Smooth muscle cell (in vitro differentiated cells): Measurements from ENCODE around the gene MRPS15. TPM values are rescaled to one million over a fixed set of nuclear protein-coding genes. Genes with fewer than 3 reads are reported as not detected.

ENCODE experiments used
- DNase-seq: peaks from one replicate; lab custom pipeline; 2025; ENCODE audit not compliant: unreplicated experiment; lab: John Stamatoyannopoulos, UW
- H2AFZ ChIP-seq: fragments of 200-600 bp; sonication (generic); 2 replicates; pipeline ENCODE4 v1.6.0; 2016; ENCODE audit warnings: antibody characterized with exemption, low read depth, mild to moderate bottlenecking
- H3F3A ChIP-seq: fragments of 200-600 bp; sonication (generic); 2 replicates; pipeline ENCODE4 v1.6.0; 2017; ENCODE audit warnings: antibody characterized with exemption, low read depth
- H3K27ac ChIP-seq: fragments of 200-600 bp; sonication (generic); 2 replicates; pipeline ENCODE4 v1.5.1; 2016; ENCODE audit warnings: low read depth, mild to moderate bottlenecking
- H3K27me3 ChIP-seq: fragments of 200-600 bp; sonication (generic); 2 replicates; pipeline ENCODE4 v1.6.1; 2016; ENCODE audit warnings: low read depth, mild to moderate bottlenecking
- H3K36me3 ChIP-seq: fragments of 200-600 bp; sonication (generic); 2 replicates; pipeline ENCODE4 v1.5.1; 2016; ENCODE audit warnings: low read depth
- H3K4me1 ChIP-seq: fragments of 200-600 bp; sonication (generic); 2 replicates; pipeline ENCODE4 v1.5.1; 2016; ENCODE audit warnings: low read depth
- H3K4me2 ChIP-seq: fragments of 200-600 bp; sonication (generic); 2 replicates; pipeline ENCODE4 v1.6.0; 2016; ENCODE audit warnings: mild to moderate bottlenecking
- H3K4me3 ChIP-seq: fragments of 200-600 bp; sonication (generic); 2 replicates; pipeline ENCODE4 v1.5.1; 2016; ENCODE audit warnings: mild to moderate bottlenecking
- H3K79me2 ChIP-seq: fragments of 200-600 bp; sonication (generic); 2 replicates; pipeline ENCODE4 v1.6.0; 2016; ENCODE audit warnings: low read depth, mild to moderate bottlenecking
- H3K9ac ChIP-seq: fragments of 200-600 bp; sonication (generic); 2 replicates; pipeline ENCODE4 v1.6.0; 2016; ENCODE audit warnings: low read depth
- H3K9me3 ChIP-seq: fragments of 200-600 bp; sonication (generic); replicated peaks from 2 replicates; pipeline ENCODE4 v1.5.1; 2016; ENCODE audit warnings: low read depth
- H4K20me1 ChIP-seq: fragments of 200-600 bp; sonication (generic); 2 replicates; pipeline ENCODE4 v1.6.0; 2016; ENCODE audit warnings: low read depth
- WGBS: methylation state at CpG from one replicate; pipeline ENCODE4 v1.1.7; 2016; ENCODE audit warnings: low lambda C conversion rate; 5-methylcytosine and 5-hydroxymethylcytosine counted together
- polyA plus RNA-seq: library from polyadenylated mRNA; unstranded; fragments of >200 nt; fragmentation: Nextera tagmentation; extraction: Ambion mirVana; gene quantifications from 2 replicates; pipeline ENCODE4 v1.2.1, GENCODE V29; 2016
- total RNA-seq: library from RNA; depleted of rRNA; stranded (reverse); fragments of >200 nt; gene quantifications from 2 replicates; pipeline ENCODE4 v1.2.3, GENCODE V29; 2014
- TF ChIP-seq, protein P1 (sequence below): fragments of 200-600 bp; sonication (generic); IDR thresholded peaks from 2 replicates; pipeline ENCODE4 v1.5.1; 2017; ENCODE audit warnings: borderline replicate concordance, mild to moderate bottlenecking, antibody characterized with exemption; ENCODE audit not compliant: insufficient read depth, poor library complexity, severe bottlenecking

MRPS15 gene
- total and polyA plus RNA-seq, 2 experiments from 2014 or later, result 78.3 to 141 TPM

DNA sequence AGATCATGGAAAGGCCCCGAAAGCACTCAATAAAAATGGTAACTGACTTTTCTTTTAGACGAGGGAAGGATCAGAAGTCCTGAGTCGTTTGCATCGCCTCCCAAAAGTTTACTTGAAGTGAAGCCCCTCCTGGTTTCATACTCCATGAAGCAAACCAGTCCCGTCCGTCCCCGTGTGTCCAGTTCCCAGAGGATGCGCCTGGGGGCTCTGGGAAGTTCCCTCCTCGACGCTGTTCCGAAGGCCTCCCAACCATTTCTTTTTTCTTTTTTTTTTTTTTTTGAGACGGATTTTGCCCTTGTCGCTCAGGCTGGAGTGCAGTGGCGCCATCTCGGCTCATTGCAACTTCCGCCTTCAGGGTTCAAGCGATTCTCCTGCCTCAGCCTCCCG, 13.3 kb downstream of the MRPS15 start:
- Histone ChIP-seq H3K27ac (peak overlapping the region; percentile 93), H3F3A (no peaks in the 10 kb centered on the region), H3K4me1 (no peaks in the 10 kb centered on the region), H3K9ac (peak overlapping the region; percentile 93), H3K9me3 (no peaks in the 10 kb centered on the region), H2AFZ (peak overlapping the region; percentile 82), H3K36me3 (peaks cover 4% of the 10 kb centered on the region), H3K27me3 (no peaks in the 10 kb centered on the region), H4K20me1 (no peaks in the 10 kb centered on the region), H3K79me2 (no peaks in the 10 kb centered on the region), H3K4me3 (peak overlapping the region; percentile 68), H3K4me2 (peak overlapping the region; percentile 87)
- DNase-seq, result no peak
- WGBS, result 62% methylated on average over 18 of the region's 18 CpGs
- TF ChIP-seq, protein P1, sequence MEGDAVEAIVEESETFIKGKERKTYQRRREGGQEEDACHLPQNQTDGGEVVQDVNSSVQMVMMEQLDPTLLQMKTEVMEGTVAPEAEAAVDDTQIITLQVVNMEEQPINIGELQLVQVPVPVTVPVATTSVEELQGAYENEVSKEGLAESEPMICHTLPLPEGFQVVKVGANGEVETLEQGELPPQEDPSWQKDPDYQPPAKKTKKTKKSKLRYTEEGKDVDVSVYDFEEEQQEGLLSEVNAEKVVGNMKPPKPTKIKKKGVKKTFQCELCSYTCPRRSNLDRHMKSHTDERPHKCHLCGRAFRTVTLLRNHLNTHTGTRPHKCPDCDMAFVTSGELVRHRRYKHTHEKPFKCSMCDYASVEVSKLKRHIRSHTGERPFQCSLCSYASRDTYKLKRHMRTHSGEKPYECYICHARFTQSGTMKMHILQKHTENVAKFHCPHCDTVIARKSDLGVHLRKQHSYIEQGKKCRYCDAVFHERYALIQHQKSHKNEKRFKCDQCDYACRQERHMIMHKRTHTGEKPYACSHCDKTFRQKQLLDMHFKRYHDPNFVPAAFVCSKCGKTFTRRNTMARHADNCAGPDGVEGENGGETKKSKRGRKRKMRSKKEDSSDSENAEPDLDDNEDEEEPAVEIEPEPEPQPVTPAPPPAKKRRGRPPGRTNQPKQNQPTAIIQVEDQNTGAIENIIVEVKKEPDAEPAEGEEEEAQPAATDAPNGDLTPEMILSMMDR, result no peak

DNA sequence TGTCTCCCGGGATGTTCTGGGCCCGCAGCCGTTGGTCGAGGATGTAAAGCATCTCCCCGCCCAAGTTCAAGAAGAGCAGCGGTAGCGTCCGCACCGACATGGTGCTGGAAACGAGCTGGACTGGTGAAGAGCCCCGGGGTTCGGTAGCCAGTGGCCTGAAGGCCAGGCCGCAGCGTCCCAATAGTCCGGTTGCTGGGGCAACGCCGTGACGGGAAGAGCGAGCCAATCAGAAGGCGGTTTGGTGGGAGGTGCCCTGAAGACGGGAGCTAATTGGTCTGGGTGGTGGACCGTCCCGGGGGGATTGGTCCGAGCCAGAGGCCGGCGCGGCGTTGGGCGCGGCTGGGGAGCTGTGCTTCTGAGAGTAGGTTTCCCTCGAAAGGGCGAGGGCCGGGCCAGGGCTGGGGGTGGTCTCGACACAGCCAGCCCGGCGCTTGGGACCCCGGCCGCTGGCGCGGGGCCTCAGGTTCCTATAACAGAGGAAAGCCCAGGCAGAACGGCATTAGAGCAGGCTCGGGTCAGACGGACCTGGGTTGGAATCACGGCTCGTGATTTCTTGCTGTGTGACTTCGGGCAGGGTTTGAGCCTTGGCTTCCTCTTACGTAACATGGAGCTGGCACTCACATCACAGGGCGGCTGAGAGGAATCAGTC, 13.8 kb downstream of the MRPS15 start, which contains the start of gene OSCP1:
TSS of gene OSCP1 (minus strand) at position 182 of the 649 bp plus-strand sequence. CDS start at position 100, 82 bp downstream.
- no peaks in the 10 kb centered on the region for H3K27me3 ChIP-seq
- H3K4me1 ChIP-seq, result no peaks in the 10 kb centered on the region
- peak within 1 kb of the TSS; percentile 68 for H3K4me3 ChIP-seq
- H3K36me3 ChIP-seq, result peaks cover 2% of the 10 kb centered on the region
- peak; percentile 77 for DNase-seq
- no peaks in the 10 kb centered on the region for H3F3A ChIP-seq
- H3K4me2 ChIP-seq, result peak within 1 kb of the TSS; percentile 87
- H3K9me3 ChIP-seq, result no peaks in the 10 kb centered on the region
- H3K79me2 ChIP-seq, result no peaks in the 10 kb centered on the region
- H3K27ac ChIP-seq, result peak within 1 kb of the TSS; percentile 93
- no peaks in the 10 kb centered on the region for H4K20me1 ChIP-seq
- H3K9ac ChIP-seq, result peak within 1 kb of the TSS; percentile 93
- TF ChIP-seq, protein P1, result no peak
- 5% methylated on average over 44 of the region's 48 CpGs for WGBS
- peak within 1 kb of the TSS; percentile 82 for H2AFZ ChIP-seq

DNA sequence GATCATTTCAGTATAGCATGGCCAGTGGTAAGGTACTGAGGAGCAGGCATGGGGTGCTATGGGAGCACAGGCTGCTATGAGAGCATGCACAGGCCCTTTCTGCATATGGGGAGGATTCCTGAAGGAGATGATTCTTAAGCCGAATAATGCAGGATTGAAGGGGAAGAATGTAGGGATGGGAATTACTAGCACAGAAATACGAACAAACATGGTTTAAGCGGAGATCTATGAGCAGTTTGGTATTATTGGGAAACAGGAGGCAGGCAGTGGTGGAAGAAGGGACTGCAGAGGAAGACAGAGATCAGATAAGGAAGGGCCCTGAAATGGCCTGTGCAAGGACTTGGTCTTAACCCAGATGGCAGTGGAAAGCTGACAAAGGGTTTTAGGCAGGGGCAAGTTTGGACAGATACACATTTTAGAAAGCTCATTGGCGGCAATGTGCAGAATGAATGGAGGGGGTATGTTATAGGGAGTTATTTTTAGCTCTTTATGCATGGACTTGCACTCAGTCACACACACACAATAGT, 15.6 kb downstream of the MRPS15 start:
- Histone ChIP-seq H3K27ac (no peak overlapping the region), H3K9me3 (no peaks in the 10 kb centered on the region), H4K20me1 (no peaks in the 10 kb centered on the region), H3K4me2 (no peak overlapping the region), H3K4me3 (no peak overlapping the region), H3F3A (no peaks in the 10 kb centered on the region), H3K36me3 (no peaks in the 10 kb centered on the region), H3K79me2 (no peaks in the 10 kb centered on the region), H2AFZ (no peak overlapping the region), H3K4me1 (no peaks in the 10 kb centered on the region), H3K9ac (no peak overlapping the region), H3K27me3 (no peaks in the 10 kb centered on the region)
- 79% methylated on average over 4 of the region's 4 CpGs for WGBS
- TF ChIP-seq, protein P1, result no peak
- DNase-seq, result no peak

DNA sequence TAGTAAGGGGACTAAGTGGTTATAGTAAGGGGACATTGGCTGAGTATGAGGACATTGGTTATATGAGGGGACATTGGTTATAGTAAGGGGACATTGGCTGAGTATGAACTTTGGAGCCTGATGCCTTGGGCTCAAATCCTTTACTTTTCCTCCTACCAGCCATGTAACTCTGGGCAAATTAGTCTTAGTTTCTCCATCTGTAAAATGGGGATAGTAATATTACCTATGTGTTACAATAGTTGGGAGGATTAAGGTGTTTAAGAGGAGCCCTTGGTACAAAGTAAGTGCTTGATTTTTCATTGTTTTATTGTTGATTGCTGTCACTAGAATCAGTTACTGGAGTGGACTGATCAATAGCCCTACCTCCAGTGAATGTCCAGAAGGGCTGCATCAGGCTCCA, 16.7 kb downstream of the MRPS15 start:
- Histone ChIP-seq H2AFZ (no peak overlapping the region), H3K9ac (no peak overlapping the region), H3K79me2 (no peaks in the 10 kb centered on the region), H3K4me1 (no peaks in the 10 kb centered on the region), H4K20me1 (no peaks in the 10 kb centered on the region), H3K4me2 (no peak overlapping the region), H3K9me3 (no peaks in the 10 kb centered on the region), H3K4me3 (no peak overlapping the region), H3F3A (no peaks in the 10 kb centered on the region), H3K27me3 (no peaks in the 10 kb centered on the region), H3K27ac (no peak overlapping the region), H3K36me3 (no peaks in the 10 kb centered on the region)
- TF ChIP-seq, protein P1, result no peak
- no peak for DNase-seq
